Tibial nerve (tissue), 4 donors: Measurements from ENCODE around the gene NEU1. TPM values are rescaled to one million over a fixed set of nuclear protein-coding genes. Genes with fewer than 3 reads are reported as not detected.
"Not testable (repeated sequence)": the region's sequence is repeated elsewhere in the genome, so short reads cannot be mapped to it uniquely, and the experiment has no call there.

Source experiments
- DNase-seq, 2 donors: peaks; one replicate each; pipeline ENCODE4 v3.0.0-alpha.2; 2019; ENCODE audit warnings: low spot score in 2 of 2
- H3K27ac ChIP-seq, 4 donors: fragments of 200-600 bp; sonication (generic) in 3 of 4; one replicate each; pipeline ENCODE4 v1.5.1; 2017 to 2019; ENCODE audit warnings: mild to moderate bottlenecking in 1 of 4
- H3K27me3 ChIP-seq, 2 donors: fragments of 200-600 bp; sonication (generic) in 1 of 2; one replicate each; pipeline versions ENCODE4 v1.5.1 to v1.6.0; 2017 to 2019
- H3K36me3 ChIP-seq, 3 donors: fragments of 200-600 bp; sonication (generic); one replicate each; pipeline ENCODE4 v1.5.1; 2018 to 2019
- H3K4me1 ChIP-seq, 4 donors: fragments of 200-600 bp; sonication (generic) in 3 of 4; one replicate each; pipeline ENCODE4 v1.5.1; 2017 to 2019
- H3K4me3 ChIP-seq, 4 donors: fragments of 200-600 bp; sonication (generic) in 3 of 4; one replicate each; pipeline ENCODE4 v1.5.1; 2017 to 2019; ENCODE audit warnings: mild to moderate bottlenecking in 1 of 4, moderate library complexity in 1 of 4
- H3K9me3 ChIP-seq, 4 donors: fragments of 200-600 bp; sonication (generic) in 3 of 4; one replicate each; pipeline ENCODE4 v1.5.1; 2017 to 2019
- CTCF ChIP-seq, 5 experiments: fragments of 200-600 bp in 3 of 5; fragments of 450-650 bp in 2 of 5; sonication (generic) in 3 of 5; IDR thresholded peaks; one replicate each; pipeline ENCODE4 v1.5.1; 2016 to 2019; ENCODE audit warnings: antibody characterized with exemption in 5 of 5, mild to moderate bottlenecking in 3 of 5, moderate library complexity in 2 of 5
- EP300 ChIP-seq, 2 donors: sonication (generic); formaldehyde crosslinking; IDR thresholded peaks; one replicate each; pipeline ENCODE4 v1.6.1; 2017; ENCODE audit warnings: antibody characterized with exemption in 2 of 2, mild to moderate bottlenecking in 1 of 2
- POLR2A ChIP-seq, 2 donors: fragments of 450-650 bp; IDR thresholded peaks; one replicate each; pipeline ENCODE4 v1.6.1; 2017; ENCODE audit warnings: antibody characterized with exemption in 2 of 2, mild to moderate bottlenecking in 2 of 2, moderate library complexity in 2 of 2
- WGBS, 2 donors: methylation state at CpG; one replicate each; pipeline ENCODE4 v1.1.5; 2018; 5-methylcytosine and 5-hydroxymethylcytosine counted together
- total RNA-seq, 4 donors: library from RNA; depleted of rRNA; stranded (reverse); fragments of >200 nt; gene quantifications; one replicate each; pipeline ENCODE4 v1.1.0, GENCODE V29; 2016

Gene NEU1
- total RNA-seq, 4 donors from 2014 or later: 25.8 to 44.6 (median 33.8) TPM

- Histone ChIP-seq H3K27ac (no peak overlapping the region), H3K4me1 (peaks cover 0 to 30% (median 16%) of the 10 kb centered on the region in 4 donors), H3K36me3 (peaks cover 3 to 47% (median 10%) of the 10 kb centered on the region in 3 donors), H3K9me3 (no peaks in the 10 kb centered on the region), H3K4me3 (no peak overlapping the region), H3K27me3 (no peaks in the 10 kb centered on the region)
- TF ChIP-seq EP300 (IDR thresholded peaks at IDR 0.05) (no peak), CTCF (IDR thresholded peaks at IDR 0.05) (no peak), POLR2A (IDR thresholded peaks at IDR 0.05) (no peak)
- DNase-seq: no peak
- WGBS, 2 donors: 86 to 88% methylated on average over 11 of the region's 11 CpGs
Observed at GRCh38 chr6:31859923-31860322, 2.7 kb downstream of the NEU1 start.

GRCh38 chr6:31858707-31859106 is 3.9 kb downstream of the NEU1 start:
- Histone ChIP-seq H3K27ac (no peak overlapping the region), H3K4me1 (peaks cover 0 to 19% (median 9%) of the 10 kb centered on the region in 4 donors), H3K27me3 (no peaks in the 10 kb centered on the region), H3K4me3 (no peak overlapping the region), H3K9me3 (no peaks in the 10 kb centered on the region), H3K36me3 (peaks cover 3 to 47% (median 10%) of the 10 kb centered on the region in 3 donors)
- TF ChIP-seq CTCF (IDR thresholded peaks at IDR 0.05) (no peak), EP300 (IDR thresholded peaks at IDR 0.05) (no peak), POLR2A (IDR thresholded peaks at IDR 0.05) (no peak)
- 86 to 92% methylated on average over 8 of the region's 8 CpGs for WGBS, 2 donors
- DNase-seq: no peak

GRCh38 chr6:31857774-31858173 is 4.8 kb downstream of the NEU1 start:
- not testable (repeated sequence) for H3K4me3 ChIP-seq, DNase-seq, H3K27me3 ChIP-seq, H3K27ac ChIP-seq, H3K9me3 ChIP-seq
- WGBS, 2 donors: 88% methylated on average over 8 of the region's 8 CpGs
- H3K4me1 ChIP-seq: peaks cover 0 to 12% (median 3%) of the 10 kb centered on the region in 4 donors
- H3K36me3 ChIP-seq: peaks cover 3 to 47% (median 10%) of the 10 kb centered on the region in 3 donors

GRCh38 chr6:31851980-31852718 is 10.5 kb downstream of the NEU1 start:
- H3K4me3 ChIP-seq, H3K36me3 ChIP-seq: not testable (repeated sequence)
- 89 to 94% methylated on average over 25 to 33 of the region's 35 CpGs for WGBS, 2 donors

GRCh38 chr6:31851485-31851832 is 11.2 kb downstream of the NEU1 start:
- DNase-seq: no peak
- WGBS, 2 donors: 65 to 86% methylated on average over 2 of the region's 2 CpGs
- Histone ChIP-seq H3K27me3 (no peaks in the 10 kb centered on the region), H3K4me3 (no peak overlapping the region), H3K27ac (no peak overlapping the region), H3K9me3 (no peaks in the 10 kb centered on the region), H3K4me1 (no peaks in the 10 kb centered on the region), H3K36me3 (peaks cover 0 to under 1% (median 0%) of the 10 kb centered on the region in 3 donors)
- TF ChIP-seq EP300 (IDR thresholded peaks at IDR 0.05): no peak
- TF ChIP-seq POLR2A (IDR thresholded peaks at IDR 0.05): no peak
- TF ChIP-seq CTCF (IDR thresholded peaks at IDR 0.05): no peak

More at GRCh38 chr6:31851980-31852718, 10.5 kb downstream of the NEU1 start:
- not testable (repeated sequence) for H3K9me3 ChIP-seq, H3K27me3 ChIP-seq, DNase-seq, H3K27ac ChIP-seq, H3K4me1 ChIP-seq

GRCh38 chr6:31850765-31851484 is 11.7 kb downstream of the NEU1 start:
- H3K27me3 ChIP-seq: no peaks in the 10 kb centered on the region
- H3K4me1 ChIP-seq: no peaks in the 10 kb centered on the region
- WGBS, 2 donors: 83 to 96% methylated on average over 2 of the region's 2 CpGs
- H3K4me3 ChIP-seq: no peak overlapping the region
- TF ChIP-seq POLR2A (IDR thresholded peaks at IDR 0.05): no peak
- DNase-seq: no peak
- H3K9me3 ChIP-seq: no peaks in the 10 kb centered on the region
- no peaks in the 10 kb centered on the region for H3K36me3 ChIP-seq
- no peak overlapping the region for H3K27ac ChIP-seq
